ENCODE results near the gene MEOX2. TPM values are rescaled to one million over a fixed set of nuclear protein-coding genes. Genes with fewer than 3 reads are reported as not detected.

MEOX2 gene
- total RNA-seq, 4 donors from 2014 or later: 0.64 to 1.6 TPM; not detected in 2

DNA sequence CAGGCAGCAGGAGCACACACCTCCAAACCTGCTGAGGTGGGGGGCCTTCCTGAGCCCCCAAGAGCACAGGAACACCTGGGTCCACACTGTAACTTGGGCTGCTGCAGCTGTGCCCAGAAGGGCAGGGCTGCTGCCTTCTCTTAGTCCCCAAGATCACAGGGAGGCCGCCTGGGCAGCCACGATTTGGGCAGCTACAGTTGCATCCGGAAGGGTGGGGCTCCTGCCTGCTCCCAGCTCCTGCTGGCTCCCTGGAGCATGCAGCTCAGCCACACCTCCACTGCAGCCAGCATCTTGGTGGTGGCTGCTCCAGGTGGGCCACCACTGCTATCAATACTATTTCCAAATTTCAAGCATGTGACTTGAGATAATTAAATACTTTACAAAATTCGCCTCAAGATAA is 86.2 kb downstream of the MEOX2 start:
- intact Hi-C loops (cut with DNase I; ENCODE audit: low total_unique reads) (no loop called here), in situ Hi-C loops (cut with MboI; ENCODE audit: low pct_ligation_motif_present in 1 of 4, low pct_unique_long_range_greater_than_20kb in 1 of 4, low sequenced_read_pairs in 3 of 4) (no loop called here)
- no peaks in the 10 kb centered on the region for H3K4me1 ChIP-seq
- H3K9me3 ChIP-seq: no peaks in the 10 kb centered on the region
- DNase-seq: no peak
- no peak overlapping the region for H3K27ac ChIP-seq
- 49 to 93% methylated on average over 1 to 4 of the region's 4 CpGs for WGBS, 2 donors (ENCODE audit: low coverage in 1 of 2)
- no peaks in the 10 kb centered on the region for H3K27me3 ChIP-seq
- H3K36me3 ChIP-seq: no peaks in the 10 kb centered on the region
- H3K4me3 ChIP-seq: no peak overlapping the region
- TF ChIP-seq EP300 (IDR thresholded peaks at IDR 0.05; ENCODE audit: low read depth) (no peak), POLR2AphosphoS5 (IDR thresholded peaks at IDR 0.05) (no peak), POLR2A (IDR thresholded peaks at IDR 0.05) (no peak)
- TF ChIP-seq, protein P1, sequence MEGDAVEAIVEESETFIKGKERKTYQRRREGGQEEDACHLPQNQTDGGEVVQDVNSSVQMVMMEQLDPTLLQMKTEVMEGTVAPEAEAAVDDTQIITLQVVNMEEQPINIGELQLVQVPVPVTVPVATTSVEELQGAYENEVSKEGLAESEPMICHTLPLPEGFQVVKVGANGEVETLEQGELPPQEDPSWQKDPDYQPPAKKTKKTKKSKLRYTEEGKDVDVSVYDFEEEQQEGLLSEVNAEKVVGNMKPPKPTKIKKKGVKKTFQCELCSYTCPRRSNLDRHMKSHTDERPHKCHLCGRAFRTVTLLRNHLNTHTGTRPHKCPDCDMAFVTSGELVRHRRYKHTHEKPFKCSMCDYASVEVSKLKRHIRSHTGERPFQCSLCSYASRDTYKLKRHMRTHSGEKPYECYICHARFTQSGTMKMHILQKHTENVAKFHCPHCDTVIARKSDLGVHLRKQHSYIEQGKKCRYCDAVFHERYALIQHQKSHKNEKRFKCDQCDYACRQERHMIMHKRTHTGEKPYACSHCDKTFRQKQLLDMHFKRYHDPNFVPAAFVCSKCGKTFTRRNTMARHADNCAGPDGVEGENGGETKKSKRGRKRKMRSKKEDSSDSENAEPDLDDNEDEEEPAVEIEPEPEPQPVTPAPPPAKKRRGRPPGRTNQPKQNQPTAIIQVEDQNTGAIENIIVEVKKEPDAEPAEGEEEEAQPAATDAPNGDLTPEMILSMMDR (IDR thresholded peaks at IDR 0.05): no peak

DNA sequence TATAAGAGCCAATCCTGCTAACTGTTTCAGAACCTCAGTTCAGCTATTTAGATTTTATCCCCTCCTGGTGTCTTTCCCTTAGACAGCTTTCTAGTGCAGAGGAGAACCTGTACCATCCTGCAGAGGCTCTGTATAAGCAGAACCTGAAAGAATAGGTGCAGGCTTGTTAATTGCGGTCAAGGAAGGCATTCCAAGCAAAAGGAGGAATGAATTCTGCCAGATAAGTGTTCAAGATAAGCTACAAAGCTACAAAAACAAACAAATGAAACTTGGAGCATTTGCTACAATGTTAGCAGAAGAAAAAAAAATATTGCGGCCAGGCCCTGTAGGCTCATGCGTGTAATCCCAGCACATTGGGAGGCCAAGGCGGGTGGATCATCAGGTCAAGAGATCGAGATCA is 92.0 kb downstream of the MEOX2 start:
- 69 to 83% methylated on average over 5 of the region's 5 CpGs for WGBS, 2 donors (ENCODE audit: low coverage in 1 of 2)
- no peaks in the 10 kb centered on the region for H3K27me3 ChIP-seq
- DNase-seq: no peak
- intact Hi-C loops (cut with DNase I; ENCODE audit: low total_unique reads): no loop called here
- H3K36me3 ChIP-seq: no peaks in the 10 kb centered on the region
- H3K4me1 ChIP-seq: no peaks in the 10 kb centered on the region
- TF ChIP-seq, protein P1 (IDR thresholded peaks at IDR 0.05): no peak
- TF ChIP-seq POLR2AphosphoS5 (IDR thresholded peaks at IDR 0.05) (no peak), POLR2A (IDR thresholded peaks at IDR 0.05) (no peak), EP300 (IDR thresholded peaks at IDR 0.05; ENCODE audit: low read depth) (no peak)
- H3K4me3 ChIP-seq: no peak overlapping the region
- H3K9me3 ChIP-seq: no peaks in the 10 kb centered on the region
- H3K27ac ChIP-seq: no peak overlapping the region
- in situ Hi-C loops (cut with MboI; ENCODE audit: low pct_ligation_motif_present in 1 of 4, low pct_unique_long_range_greater_than_20kb in 1 of 4, low sequenced_read_pairs in 3 of 4): no loop called here

DNA sequence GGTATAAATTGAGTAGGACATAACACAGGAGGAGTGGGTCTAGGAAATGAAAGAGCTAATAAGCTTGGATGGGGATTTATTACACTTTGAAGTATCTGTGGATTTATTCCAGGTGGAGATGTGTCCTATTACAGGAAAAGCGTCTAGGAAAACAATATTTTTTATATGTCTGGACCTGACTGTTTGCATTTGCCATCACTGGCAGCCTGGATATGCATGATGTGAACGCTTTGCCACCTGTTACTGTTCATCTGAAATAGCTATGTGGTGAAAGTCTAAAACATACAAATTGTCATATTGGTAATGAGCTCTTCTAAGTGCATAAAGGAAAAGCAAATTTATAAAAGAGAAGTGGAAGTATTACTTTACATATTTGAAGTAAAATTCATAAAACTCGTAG is 93.1 kb downstream of the MEOX2 start:
- Histone ChIP-seq H3K4me1 (no peaks in the 10 kb centered on the region), H3K4me3 (no peak overlapping the region), H3K27ac (no peak overlapping the region), H3K9me3 (no peaks in the 10 kb centered on the region), H3K36me3 (no peaks in the 10 kb centered on the region), H3K27me3 (no peaks in the 10 kb centered on the region)
- TF ChIP-seq, protein P1 (IDR thresholded peaks at IDR 0.05): no peak
- no peak for TF ChIP-seq EP300 (IDR thresholded peaks at IDR 0.05; ENCODE audit: low read depth)
- TF ChIP-seq POLR2AphosphoS5 (IDR thresholded peaks at IDR 0.05): no peak
- TF ChIP-seq POLR2A (IDR thresholded peaks at IDR 0.05): no peak
- intact Hi-C loops (cut with DNase I; ENCODE audit: low total_unique reads): no loop called here
- in situ Hi-C loops (cut with MboI; ENCODE audit: low pct_ligation_motif_present in 1 of 4, low pct_unique_long_range_greater_than_20kb in 1 of 4, low sequenced_read_pairs in 3 of 4): no loop called here
- no peak for DNase-seq
- WGBS, 2 donors (ENCODE audit: low coverage in 1 of 2): 80 to 84% methylated on average over 3 of the region's 3 CpGs

DNA sequence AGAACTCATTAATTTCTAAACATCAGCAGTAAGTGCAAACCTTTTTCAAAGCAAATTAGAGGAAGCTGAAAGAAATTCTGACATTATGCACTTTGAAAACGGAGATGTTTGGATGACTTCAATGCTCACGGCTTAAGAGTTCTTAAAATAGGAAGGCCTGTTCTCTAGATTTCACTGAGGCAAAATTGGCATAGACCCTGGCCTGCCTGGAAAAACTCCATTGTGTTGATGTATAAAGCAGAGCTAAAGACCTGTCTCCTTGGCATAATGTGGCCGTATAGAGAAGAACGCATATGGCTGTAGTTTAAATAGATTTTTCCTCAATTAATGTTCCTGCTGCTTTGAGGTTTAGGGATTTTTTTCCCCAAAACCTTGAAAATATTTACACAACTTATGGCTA is 100.2 kb downstream of the MEOX2 start:
- H3K4me3 ChIP-seq: no peak overlapping the region
- no peaks in the 10 kb centered on the region for H3K4me1 ChIP-seq
- H3K36me3 ChIP-seq: no peaks in the 10 kb centered on the region
- DNase-seq: no peak
- WGBS, 2 donors (ENCODE audit: low coverage in 1 of 2): 68 to 76% methylated on average over 4 of the region's 4 CpGs
- H3K27me3 ChIP-seq: no peaks in the 10 kb centered on the region
- in situ Hi-C loops (cut with MboI; ENCODE audit: low pct_ligation_motif_present in 1 of 4, low pct_unique_long_range_greater_than_20kb in 1 of 4, low sequenced_read_pairs in 3 of 4) (no loop called here), intact Hi-C loops (cut with DNase I; ENCODE audit: low total_unique reads) (no loop called here)
- no peak for TF ChIP-seq POLR2AphosphoS5 (IDR thresholded peaks at IDR 0.05)
- TF ChIP-seq, protein P1 (IDR thresholded peaks at IDR 0.05): no peak
- peaks cover 4 to 6% of the 10 kb centered on the region in 2 donors for H3K9me3 ChIP-seq
- no peak overlapping the region for H3K27ac ChIP-seq

Measured in transverse colon (tissue), 4 donors.